Transverse colon (tissue), 4 donors: ENCODE results near the gene GPR42. TPM values are rescaled to one million over a fixed set of nuclear protein-coding genes. Genes with fewer than 3 reads are reported as not detected.

ENCODE experiments used
- DNase-seq: peaks from one replicate; pipeline ENCODE4 v3.0.0-alpha.2; 2019
- H3K27ac ChIP-seq, 4 donors: fragments of 200-600 bp; sonication (generic); 2 replicates each; pipeline ENCODE4 v1.5.1; 2016 to 2018; ENCODE audit warnings: inconsistent platforms in 4 of 4
- H3K27me3 ChIP-seq: fragments of 200-600 bp; sonication (generic); 2 replicates; pipeline ENCODE4 v1.5.1; 2017; ENCODE audit warnings: inconsistent platforms
- H3K36me3 ChIP-seq, 4 donors: fragments of 200-600 bp; sonication (generic); 2 replicates each; pipeline ENCODE4 v1.5.1; 2017 to 2019; ENCODE audit warnings: inconsistent platforms in 4 of 4
- H3K4me1 ChIP-seq, 4 donors: fragments of 200-600 bp; sonication (generic); 2 replicates each; pipeline ENCODE4 v1.5.1; 2017 to 2020; ENCODE audit warnings: inconsistent platforms in 4 of 4
- H3K4me3 ChIP-seq, 4 donors: fragments of 200-600 bp; sonication (generic); 1 replicate in 1 of 4; 2 replicates in 3 of 4; pipeline versions ENCODE4 v1.5.1 to v1.6.1; 2017 to 2019; ENCODE audit warnings: inconsistent platforms in 4 of 4
- H3K9me3 ChIP-seq, 2 donors: fragments of 200-600 bp; sonication (generic); 2 replicates each; pipeline ENCODE4 v1.5.1; 2017 to 2019; ENCODE audit warnings: inconsistent platforms in 2 of 2
- EP300 ChIP-seq: sonication (generic); formaldehyde crosslinking; IDR thresholded peaks from one replicate; pipeline ENCODE4 v1.6.1; 2017; ENCODE audit warnings: antibody characterized with exemption, low read depth
- POLR2A ChIP-seq: fragments of 450-650 bp; IDR thresholded peaks from one replicate; pipeline ENCODE4 v1.6.1; 2016; ENCODE audit warnings: antibody characterized with exemption, mild to moderate bottlenecking, moderate library complexity
- POLR2AphosphoS5 ChIP-seq, 3 donors: sonication (generic); formaldehyde crosslinking; IDR thresholded peaks; one replicate each; pipeline ENCODE4 v1.6.1; 2016; ENCODE audit warnings: antibody characterized with exemption in 3 of 3
- WGBS, 2 donors: methylation state at CpG; one replicate each; pipeline ENCODE4 v1.1.5; 2018; ENCODE audit warnings: low coverage in 1 of 2; 5-methylcytosine and 5-hydroxymethylcytosine counted together
- in situ Hi-C, 4 donors: fragments of 200-750 bp; cut with MboI; loops; one replicate each; pipeline versions ENCODE4 v1.15.0 to v1.15.1; 2017; ENCODE audit warnings: low sequenced_read_pairs in 3 of 4, low pct_ligation_motif_present in 1 of 4, low pct_unique_long_range_greater_than_20kb in 1 of 4
- intact Hi-C: fragments of 100-400 bp; cut with DNase I; formaldehyde crosslinking; loops from one replicate; pipeline ENCODE4 v1.15.1; 2023; ENCODE audit warnings: low total_unique reads
- total RNA-seq, 4 donors: library from RNA; depleted of rRNA; stranded (reverse); fragments of >200 nt; gene quantifications; one replicate each; pipeline ENCODE4 v1.1.0, GENCODE V29; 2016
- TF ChIP-seq, protein P1 (sequence below), 5 experiments: fragments of 200-600 bp in 3 of 5; fragments of 450-650 bp in 2 of 5; sonication (generic) in 3 of 5; IDR thresholded peaks; 1 replicate in 2 of 5; 2 replicates in 3 of 5; pipeline ENCODE4 v1.5.1; 2016 to 2017; ENCODE audit warnings: antibody characterized with exemption in 5 of 5, inconsistent platforms in 3 of 5, mild to moderate bottlenecking in 2 of 5, moderate library complexity in 1 of 5

Gene GPR42
- total RNA-seq, 4 donors from 2014 or later: not detected

DNA sequence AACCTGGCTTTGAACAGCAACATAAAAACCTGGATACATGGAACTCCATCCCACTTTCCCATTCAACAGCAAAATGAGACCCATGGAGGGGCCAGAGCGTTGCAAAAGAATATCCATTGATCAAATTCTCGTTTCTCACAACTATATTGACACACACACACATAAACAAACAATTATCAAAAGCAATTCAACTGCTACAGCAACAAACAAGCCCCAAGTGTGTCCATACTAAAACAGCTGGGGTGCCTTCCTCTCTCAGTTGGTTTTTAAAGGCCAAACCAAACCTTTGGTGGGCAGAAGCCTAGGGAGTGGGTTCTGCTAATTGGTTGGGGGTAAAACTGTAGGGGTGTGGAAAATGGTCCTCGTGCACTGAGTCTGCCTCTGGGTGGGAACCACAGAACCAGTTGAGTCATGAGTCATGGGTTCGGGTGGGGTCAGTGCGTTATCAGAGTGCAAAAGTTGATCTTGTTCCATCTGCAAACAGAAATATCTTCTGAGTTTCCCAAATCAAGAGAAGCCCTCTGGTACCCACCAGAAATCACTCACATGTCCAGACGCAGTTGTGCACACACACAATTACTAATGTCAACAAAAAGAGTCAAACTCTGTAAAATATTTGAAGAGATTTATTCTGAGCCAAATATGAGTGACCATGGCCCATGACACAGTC, 18.5 kb downstream of the GPR42 start:
- in situ Hi-C loops: no loop called here
- no peak for TF ChIP-seq EP300
- no peak overlapping the region for H3K4me3 ChIP-seq
- no peaks in the 10 kb centered on the region for H3K36me3 ChIP-seq
- intact Hi-C loops: no loop called here
- no peaks in the 10 kb centered on the region for H3K27me3 ChIP-seq
- DNase-seq: no peak
- 56% methylated on average over 6 of the region's 6 CpGs; no CpG with 5 or more reads in 1 of the 2 donors for WGBS, 2 donors
- no peaks in the 10 kb centered on the region for H3K4me1 ChIP-seq
- H3K9me3 ChIP-seq: peaks cover 10 to 11% of the 10 kb centered on the region in 2 donors
- no peak overlapping the region for H3K27ac ChIP-seq

DNA sequence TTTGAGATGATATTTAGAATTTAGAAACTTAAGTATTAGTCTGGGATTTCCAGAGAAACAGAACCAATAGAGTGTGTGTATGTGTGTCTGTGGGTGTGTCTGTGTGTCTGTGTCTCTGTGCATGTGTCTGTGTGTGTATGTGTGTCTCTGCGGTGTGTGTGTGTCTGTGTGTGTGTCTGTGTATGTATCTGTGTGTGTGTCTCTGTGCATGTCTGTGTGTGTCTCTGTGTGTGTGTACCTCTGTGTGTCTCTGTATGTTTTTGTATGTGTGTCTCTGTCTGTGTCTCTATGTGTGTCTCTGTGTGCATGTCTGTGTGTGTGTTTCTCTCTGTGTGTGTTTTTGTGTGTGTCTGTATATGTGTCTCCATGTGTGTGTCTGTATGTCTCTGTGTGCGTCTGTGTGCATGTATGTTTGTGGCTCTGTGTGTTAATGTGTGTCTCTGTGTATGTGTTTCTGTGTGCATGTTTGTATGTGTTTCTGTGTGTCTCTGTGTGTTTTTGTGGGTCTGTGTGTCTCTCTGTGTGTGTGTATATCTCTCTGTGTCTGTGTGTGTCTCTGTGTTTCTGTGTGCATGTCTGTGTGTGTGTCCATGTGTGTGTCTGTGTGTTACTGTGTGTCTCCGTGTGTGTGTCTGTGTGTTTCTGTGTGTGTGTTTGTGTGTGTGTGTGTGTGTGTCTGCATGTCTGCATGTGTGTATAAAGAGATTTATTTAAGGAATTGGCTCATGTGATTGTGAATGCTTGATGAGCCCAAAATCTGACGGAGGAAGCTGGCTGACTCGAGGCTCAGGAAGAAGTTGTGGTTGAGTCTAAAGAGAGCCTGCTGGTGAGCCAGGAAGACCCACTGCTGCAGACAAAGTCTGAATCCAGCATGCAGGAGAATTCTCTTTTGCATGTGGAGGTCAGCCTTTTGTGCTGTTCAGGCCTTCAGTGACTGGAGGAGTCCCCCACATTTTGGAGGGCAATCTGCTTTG, 22.2 kb downstream of the GPR42 start:
- no peaks in the 10 kb centered on the region for H3K9me3 ChIP-seq
- no peak overlapping the region for H3K27ac ChIP-seq
- intact Hi-C loops (no loop called here), in situ Hi-C loops (no loop called here)
- no peaks in the 10 kb centered on the region for H3K36me3 ChIP-seq
- WGBS, 2 donors: 58 to 77% methylated on average over 4 to 5 of the region's 5 CpGs
- DNase-seq: no peak
- TF ChIP-seq POLR2A (no peak), POLR2AphosphoS5 (IDR thresholded peaks at IDR 0.05) (no peak), EP300 (no peak)
- TF ChIP-seq, protein P1, sequence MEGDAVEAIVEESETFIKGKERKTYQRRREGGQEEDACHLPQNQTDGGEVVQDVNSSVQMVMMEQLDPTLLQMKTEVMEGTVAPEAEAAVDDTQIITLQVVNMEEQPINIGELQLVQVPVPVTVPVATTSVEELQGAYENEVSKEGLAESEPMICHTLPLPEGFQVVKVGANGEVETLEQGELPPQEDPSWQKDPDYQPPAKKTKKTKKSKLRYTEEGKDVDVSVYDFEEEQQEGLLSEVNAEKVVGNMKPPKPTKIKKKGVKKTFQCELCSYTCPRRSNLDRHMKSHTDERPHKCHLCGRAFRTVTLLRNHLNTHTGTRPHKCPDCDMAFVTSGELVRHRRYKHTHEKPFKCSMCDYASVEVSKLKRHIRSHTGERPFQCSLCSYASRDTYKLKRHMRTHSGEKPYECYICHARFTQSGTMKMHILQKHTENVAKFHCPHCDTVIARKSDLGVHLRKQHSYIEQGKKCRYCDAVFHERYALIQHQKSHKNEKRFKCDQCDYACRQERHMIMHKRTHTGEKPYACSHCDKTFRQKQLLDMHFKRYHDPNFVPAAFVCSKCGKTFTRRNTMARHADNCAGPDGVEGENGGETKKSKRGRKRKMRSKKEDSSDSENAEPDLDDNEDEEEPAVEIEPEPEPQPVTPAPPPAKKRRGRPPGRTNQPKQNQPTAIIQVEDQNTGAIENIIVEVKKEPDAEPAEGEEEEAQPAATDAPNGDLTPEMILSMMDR (IDR thresholded peaks at IDR 0.05): no peak
- no peak overlapping the region for H3K4me3 ChIP-seq
- peaks cover 0 to 9% (median 4%) of the 10 kb centered on the region in 4 donors for H3K4me1 ChIP-seq
- H3K27me3 ChIP-seq: no peaks in the 10 kb centered on the region

DNA sequence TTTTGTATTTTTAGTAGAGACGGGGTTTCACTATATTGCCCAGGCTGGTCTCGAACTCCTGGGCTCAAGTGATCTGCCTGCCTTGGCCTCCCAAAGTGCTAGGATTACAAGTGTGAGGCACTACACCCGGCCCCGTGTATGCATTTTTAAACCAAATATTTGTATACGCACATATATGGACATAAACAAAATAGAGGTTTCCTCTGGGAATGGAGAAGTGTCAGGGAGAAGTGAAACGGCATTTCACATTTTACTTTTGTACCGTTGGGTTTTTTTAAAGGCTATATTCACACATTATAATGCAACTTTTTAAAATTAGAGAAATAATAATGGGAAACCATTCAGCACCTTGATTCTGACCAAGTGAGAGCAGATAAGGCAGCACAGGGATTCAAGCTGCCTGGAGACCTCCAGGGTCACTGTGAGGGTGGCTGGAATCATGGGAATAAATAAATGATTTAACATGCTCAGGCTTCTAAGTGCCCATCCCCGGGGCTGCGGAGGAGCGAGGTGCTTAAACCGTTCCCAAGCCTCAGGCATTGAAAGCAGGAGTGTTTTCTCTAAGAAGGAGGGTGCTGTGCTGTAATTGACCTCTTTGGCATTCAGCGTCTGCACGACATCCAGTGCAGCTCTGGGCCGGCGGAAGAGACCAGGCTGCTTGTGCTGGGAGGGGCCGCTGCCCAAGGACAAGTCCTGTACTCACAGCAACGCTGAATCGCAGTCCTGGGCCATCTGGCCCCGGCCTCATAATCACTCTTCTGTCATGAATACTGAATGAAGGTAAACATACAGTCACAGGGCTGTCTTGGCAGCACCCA, 24.7 kb downstream of the GPR42 start:
- Histone ChIP-seq H3K4me1 (peaks cover 0 to 9% (median 4%) of the 10 kb centered on the region in 4 donors), H3K27ac (peak overlapping the region in 2 of 4 donors; percentile 30 to 44), H3K27me3 (no peaks in the 10 kb centered on the region), H3K9me3 (no peaks in the 10 kb centered on the region), H3K4me3 (no peak overlapping the region), H3K36me3 (no peaks in the 10 kb centered on the region)
- WGBS, 2 donors: 36 to 50% methylated on average over 7 to 19 of the region's 19 CpGs
- peak; percentile 20 for DNase-seq
- in situ Hi-C loops: no loop called here
- intact Hi-C loops: no loop called here
- TF ChIP-seq POLR2A (no peak), EP300 (no peak), POLR2AphosphoS5 (IDR thresholded peaks at IDR 0.05) (no peak)
- TF ChIP-seq, protein P1 (IDR thresholded peaks at IDR 0.05): no peak

DNA sequence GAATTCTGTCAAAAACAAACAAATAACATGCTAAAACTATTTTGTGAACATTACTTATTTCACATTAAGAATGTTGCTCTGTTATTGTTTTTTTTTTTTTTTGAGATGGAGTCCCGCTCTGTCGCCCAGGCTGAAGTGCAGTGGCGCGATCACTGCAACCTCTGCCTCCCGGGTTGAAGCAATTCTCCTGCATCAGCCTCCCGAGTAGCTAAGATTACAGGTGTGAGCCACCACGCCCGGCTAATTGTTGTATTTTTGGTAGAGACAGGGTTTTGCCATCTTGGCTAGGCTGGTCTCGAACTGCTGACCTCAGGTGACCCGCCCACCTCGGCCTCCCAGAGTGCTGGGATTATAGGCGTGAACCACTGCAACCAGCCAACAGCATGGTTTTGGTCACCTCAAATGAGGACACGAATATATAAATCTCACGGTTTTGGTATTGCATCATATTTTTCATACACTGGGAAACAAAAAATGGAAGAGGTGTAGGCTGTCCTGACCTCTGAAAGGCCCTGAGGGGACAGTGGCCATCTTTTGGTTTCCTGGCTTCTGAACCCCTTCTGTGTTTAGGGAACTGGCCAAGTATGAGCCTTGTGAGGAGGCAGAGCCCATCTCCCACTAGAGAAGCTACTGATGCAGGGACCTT, 25.5 kb downstream of the GPR42 start:
- TF ChIP-seq, protein P1 (IDR thresholded peaks at IDR 0.05): no peak
- TF ChIP-seq POLR2A: no peak
- TF ChIP-seq EP300: no peak
- no peak for TF ChIP-seq POLR2AphosphoS5 (IDR thresholded peaks at IDR 0.05)
- Histone ChIP-seq H3K27me3 (no peaks in the 10 kb centered on the region), H3K4me1 (peaks cover 0 to 9% (median 4%) of the 10 kb centered on the region in 4 donors), H3K9me3 (no peaks in the 10 kb centered on the region), H3K27ac (peak overlapping the region in 1 of 4 donors; percentile 44), H3K4me3 (no peak overlapping the region), H3K36me3 (no peaks in the 10 kb centered on the region)
- no peak for DNase-seq
- in situ Hi-C loops (no loop called here), intact Hi-C loops (no loop called here)
- 79 to 100% methylated on average over 5 to 14 of the region's 14 CpGs for WGBS, 2 donors
